HG02885 (cell line): ENCODE results near the gene TST.

Source experiments
- ATAC-seq: cut with Tn5 transposase; IDR thresholded peaks from one replicate; pipeline ENCODE4 v1.9.1; 2021; ENCODE audit warnings: mild to moderate bottlenecking; ENCODE audit not compliant: unreplicated experiment, poor library complexity

TST gene

DNA sequence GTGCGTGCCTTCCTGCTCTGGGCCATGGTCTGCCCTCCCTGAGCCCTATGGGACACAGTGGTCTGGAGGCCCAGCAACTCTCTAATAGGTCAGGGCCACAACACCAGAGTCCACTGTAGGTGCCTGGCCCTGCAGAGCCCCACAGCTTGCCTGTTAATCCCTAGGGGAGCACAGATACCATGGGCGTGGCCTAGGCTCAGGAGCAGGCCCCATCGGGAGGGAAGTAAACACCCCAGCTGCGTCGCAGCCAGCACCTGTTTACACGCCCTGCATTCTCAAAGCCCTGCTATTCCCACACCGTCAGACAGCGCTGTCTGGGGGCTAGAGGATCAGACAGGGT is 34.8 kb upstream of the TST start:
- ATAC-seq = no peak

DNA sequence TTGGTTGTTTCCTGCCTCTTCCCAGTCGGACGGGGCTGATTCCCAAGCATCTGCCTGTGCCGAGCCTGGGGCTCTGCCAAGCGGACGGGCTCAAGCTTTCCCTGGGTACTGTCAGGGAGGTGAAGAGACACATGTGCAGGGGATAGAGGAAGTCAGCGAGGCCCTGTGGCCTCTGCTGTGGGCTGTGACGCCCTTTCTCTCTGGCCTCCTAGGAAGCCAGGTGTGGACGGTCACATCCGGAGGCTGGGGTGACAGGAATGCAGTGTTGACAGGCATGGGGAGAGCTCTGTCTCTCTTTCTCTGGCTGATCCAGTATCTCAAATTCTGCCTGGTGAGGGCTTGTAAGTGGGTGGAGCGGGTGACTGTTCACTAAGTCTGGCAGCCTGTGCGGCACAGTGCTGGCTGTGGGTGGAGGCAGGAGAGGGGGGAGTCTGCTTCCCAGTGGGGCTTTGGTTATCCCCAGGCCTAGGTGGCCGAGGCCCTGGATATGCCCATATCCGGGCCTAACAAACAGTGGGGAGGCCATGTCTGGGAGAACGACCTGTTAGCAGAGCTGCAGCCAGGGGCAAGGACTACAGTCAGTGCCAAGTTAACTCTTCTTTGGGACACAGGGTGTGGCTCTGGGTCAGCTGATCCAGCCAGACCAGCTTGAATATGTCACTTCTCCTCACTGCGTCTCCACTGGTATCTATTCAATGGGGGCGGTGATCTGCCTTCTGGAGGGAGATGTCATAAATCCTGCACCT is 34.2 kb upstream of the TST start:
- ATAC-seq = no peak

DNA sequence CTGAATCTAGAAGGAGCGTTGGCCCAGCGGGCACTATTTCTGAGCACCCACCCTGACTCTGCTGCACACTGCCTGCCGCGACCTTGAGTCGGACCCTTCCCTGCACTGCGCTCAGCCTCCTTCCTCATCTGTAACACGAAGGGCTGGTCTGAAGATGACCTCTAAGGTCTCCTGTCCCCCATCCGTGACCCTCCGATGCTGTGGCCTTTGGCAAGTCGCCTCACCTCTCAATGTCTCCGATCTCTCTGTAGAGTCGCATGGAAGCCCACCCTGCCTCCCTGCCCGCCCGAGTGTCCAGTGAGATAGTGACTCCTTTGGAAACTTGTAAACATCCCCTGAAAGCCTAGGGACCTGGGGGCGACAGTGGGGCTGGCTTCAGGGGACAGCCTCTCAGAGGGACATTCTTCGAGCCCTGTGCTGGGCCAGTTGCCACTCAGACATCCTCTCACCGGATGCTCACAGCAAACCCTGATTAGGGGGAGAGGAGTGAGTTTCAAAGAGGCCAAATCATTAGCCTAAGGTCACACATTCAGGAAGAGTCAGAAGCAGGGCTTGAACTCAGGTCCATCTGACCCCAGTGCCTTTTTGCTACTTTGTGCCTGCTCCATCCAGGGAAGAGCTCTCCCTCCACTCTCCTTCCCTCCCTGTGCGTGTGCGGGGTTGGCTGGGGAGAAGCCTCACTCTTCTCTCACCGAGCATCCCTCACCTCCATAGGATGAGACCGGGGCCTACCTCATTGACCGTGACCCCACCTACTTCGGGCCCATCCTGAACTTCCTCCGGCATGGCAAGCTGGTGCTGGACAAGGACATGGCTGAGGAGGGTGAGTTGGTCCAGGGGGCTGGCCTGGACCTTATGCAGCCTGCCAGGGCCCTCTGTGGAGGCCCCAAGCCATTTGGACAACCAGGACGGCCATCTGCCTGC is 33.4 kb upstream of the TST start:
- ATAC-seq = no peak

DNA sequence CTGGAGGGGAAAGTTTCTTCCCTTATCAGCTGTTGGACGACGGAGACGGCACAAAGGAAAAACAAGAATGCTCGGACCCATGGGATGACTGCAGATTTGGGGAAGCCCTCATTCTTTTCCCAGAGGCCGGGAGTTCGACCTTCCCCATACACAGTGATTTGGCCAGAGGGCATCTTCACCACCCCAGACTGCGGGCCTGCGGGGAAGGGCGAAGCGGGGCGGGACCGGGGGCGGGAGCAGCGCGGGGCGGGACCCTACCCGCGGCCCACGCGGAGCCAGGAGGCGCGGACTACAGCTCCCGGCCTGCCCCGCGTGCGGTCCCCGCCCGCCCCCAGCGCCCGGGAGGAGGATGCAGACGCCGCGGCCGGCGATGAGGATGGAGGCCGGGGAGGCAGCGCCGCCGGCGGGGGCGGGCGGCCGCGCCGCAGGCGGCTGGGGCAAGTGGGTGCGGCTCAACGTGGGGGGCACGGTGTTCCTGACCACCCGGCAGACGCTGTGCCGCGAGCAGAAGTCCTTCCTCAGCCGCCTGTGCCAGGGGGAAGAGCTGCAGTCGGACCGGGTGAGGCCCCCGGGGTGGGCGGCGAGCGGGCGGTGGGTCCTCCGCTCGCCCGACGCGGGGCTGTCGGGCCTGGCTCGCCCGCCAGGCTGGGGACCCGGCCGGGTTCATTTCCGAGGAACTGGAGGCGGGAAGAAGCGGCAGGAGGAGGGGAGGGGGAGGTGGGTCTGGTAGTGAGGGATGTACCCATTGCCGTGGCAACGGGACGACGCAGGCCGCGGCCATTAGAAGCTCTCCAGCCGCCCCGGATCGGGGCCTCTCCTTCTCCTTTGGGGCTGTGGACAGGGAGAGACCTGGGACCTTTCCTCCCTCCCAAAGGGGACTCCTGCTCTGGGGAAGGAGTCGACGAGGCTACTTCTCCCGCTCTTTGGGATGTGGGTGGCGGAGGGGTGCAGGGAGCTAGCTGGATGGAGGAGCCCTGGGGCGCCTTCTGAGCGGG is 32.4 kb upstream of the TST start, which contains the start of gene KCTD17:
Gene KCTD17, plus strand, starts transcription at position 352 of the 995 bp plus-strand sequence. Its CDS starts 19 bp downstream, at position 371.
- peak; percentile 73 for ATAC-seq

DNA sequence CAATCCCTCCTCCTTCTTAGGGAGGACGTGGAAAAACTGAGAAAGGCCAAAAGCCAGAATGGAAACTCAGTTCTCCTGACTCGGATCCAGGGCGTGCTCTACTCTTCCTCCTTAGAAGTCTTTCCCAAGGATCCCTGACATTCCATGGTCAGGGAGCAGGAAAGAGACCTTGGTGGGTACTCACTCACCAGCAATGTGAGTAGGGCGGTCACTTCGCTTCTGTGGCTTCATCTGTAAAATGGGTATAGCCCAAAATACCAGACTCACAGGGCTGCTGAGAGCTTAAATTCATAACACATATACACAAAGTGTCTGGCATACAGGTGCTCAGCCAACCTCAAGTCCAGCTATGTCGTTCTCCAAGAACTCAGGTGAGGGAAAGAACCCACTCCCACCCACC is 31.7 kb upstream of the TST start:
- ATAC-seq = no peak

DNA sequence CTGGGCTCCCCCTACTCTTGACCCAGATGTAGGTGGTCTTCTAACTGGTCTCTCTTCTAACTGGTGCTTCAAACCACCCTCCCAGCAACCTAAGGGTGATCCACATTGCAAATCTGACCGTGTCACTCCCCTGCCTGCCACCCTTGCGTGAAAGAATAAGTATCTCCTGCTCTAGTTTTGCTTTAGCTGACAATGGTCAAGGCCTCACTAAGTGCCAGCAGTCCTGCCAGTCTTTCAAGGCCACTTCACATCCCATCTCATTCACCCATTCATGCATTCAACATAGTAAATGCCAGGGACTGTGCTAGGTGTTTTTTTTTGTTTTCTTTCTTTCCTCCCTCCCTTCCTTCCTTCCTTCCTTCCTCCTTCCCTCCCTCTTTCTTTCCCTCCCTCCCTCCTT is 30.0 kb upstream of the TST start:
- no peak for ATAC-seq

DNA sequence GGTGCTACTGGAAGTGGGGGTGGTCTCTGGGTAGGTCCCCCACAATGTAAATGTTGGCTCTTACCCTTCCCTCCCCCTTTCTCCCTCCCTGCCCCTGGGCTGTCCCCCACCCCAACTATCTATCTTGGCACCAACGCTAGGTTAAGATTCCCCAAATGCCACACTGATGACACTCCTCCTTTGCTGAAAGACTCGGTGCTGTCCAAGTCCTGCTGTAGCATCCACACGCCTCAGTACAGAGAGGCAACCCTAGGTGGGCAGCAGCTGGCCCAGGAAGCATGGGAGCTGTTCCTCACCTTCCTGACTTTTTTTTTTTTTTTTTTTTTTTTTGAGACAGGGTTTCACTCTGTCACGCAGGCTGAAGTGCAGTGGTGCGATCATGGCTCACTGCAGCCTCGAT is 28.9 kb upstream of the TST start:
- no peak for ATAC-seq

DNA sequence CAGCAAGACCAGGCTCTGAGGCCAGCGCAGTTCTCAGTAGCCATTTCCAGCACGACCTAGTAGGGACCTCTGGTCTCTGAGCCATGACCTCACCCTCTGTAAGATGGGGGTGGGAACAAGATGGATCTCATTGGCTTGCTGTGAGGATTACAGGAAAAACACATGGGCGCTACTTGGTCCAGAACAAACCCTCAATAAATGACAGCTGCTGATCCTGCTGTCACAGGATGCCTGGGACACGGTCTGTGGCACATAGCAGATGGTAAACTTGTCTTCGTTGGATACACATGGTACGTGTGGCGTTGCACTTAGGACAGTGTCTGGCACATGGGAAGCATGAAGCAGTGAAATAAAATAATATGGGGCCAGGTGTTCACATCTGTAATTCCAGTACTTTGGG is 27.8 kb upstream of the TST start:
- ATAC-seq = no peak

DNA sequence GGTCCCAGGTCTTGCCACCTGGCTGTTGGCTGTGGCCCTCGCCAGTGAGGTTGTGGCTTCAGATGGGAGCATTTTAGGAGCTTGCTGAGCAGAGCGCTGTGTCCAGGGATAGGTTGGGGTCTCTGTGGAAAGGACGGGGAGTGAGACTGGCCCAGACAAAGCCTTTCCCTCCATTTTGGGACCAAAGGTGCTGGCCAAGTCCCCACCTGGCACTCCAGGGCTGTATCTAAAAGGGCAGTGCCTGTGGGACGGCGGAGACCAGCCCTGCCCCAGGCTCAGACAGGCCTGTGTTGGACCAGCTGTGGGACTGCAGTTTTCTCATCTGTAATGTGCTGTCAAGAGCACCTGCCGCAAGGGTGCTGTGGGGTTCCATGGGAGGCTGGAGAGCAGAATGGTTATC is 27.3 kb upstream of the TST start:
- ATAC-seq = no peak

DNA sequence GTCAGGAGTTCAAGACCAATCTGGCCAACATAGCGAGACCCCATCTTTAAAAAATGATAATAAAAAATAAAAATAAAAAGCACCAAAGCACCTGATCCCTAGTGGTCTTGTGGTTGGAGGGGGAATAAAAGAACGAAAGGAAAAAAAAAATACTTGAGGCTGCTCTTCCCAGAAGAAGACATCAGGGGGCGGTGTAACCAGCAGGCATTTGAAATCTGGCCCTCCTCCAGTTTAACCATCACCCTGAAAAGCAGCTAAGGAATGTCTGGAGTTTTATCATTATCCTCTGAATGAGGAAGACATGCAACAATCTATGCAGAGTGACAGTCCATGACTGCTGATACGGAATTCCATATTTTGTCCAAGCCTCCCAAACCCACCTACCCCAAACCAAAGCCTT is 26.7 kb upstream of the TST start:
- no peak for ATAC-seq

DNA sequence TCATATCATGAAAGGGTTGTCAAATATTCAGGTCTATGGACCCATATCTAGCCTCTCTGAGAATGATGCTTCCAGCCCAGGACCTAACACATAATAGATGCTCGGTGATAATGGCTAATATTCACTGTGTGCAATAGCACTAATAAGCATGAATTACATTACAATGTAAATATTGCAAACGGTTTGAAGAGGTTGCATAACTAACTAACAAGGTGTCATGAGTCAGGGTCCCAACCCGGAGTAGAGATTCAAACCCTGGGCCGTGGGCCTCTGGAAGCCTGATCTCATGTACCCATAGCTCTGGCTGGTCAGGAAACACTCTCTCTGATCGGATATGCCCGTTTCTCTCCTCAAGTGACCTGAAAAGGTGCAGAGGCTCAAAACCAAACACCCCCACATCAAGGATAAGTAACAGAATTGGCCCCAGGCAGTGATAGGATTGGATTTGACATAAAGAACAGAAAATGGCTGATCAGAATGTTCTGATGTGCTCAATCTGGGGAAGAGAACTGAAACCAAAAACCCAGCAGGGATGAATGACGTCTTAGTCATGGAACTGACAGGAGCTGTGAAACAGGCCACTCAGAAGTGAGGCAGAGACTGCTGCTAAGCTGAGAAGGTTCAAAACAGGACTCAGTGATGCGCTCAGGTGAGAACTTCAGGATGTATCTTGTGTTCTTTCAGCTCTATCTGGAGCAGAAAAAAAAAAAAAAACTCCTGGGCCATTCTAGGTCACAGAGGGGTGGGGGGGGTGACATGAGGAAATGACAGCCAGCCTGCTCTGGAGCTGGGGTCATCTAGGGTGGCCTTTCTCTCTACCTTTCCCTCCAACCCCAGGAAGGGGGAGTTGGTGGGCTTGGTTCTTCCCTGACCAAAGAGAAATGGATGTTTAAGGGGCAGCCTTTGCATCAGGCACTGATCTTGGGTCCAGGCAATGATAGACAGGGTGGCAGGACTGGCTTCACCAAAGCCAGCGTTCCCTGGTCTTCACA is 25.7 kb upstream of the TST start:
- no peak for ATAC-seq

DNA sequence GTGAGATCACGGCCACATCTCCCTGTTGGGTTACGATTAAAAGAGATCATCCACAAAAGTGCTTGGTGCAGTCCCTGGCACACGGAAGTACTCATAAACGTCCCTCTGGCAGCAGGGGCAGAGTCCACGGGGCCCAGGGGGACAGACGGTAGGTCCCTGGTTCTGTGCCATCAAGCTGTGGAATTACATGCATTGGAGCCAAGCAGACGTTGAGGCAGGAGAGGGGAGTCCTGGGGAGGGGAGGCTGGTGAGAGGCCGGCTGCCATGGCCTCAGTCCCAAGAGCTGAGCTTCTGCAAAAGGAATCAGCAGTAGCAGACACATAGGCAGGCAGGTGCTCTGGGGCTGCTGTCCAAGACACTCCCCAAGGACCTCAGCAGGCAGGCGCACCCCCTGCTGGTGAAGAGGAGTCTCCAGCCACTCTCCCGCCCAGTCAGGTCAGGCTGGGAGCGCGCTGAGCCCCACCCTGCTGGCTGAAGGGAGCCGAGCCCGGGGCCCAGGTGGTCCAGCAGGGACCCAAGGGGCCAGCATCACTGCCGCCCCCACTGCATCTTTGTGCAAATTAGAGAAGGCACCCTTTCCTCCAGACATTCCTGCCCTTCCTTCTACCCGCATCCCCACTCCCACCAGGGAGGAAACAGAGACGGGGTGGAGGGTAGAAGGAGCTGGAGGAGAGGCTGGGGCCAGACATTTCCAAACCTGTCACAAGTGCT is 24.7 kb upstream of the TST start:
- peak; percentile 51 for ATAC-seq

DNA sequence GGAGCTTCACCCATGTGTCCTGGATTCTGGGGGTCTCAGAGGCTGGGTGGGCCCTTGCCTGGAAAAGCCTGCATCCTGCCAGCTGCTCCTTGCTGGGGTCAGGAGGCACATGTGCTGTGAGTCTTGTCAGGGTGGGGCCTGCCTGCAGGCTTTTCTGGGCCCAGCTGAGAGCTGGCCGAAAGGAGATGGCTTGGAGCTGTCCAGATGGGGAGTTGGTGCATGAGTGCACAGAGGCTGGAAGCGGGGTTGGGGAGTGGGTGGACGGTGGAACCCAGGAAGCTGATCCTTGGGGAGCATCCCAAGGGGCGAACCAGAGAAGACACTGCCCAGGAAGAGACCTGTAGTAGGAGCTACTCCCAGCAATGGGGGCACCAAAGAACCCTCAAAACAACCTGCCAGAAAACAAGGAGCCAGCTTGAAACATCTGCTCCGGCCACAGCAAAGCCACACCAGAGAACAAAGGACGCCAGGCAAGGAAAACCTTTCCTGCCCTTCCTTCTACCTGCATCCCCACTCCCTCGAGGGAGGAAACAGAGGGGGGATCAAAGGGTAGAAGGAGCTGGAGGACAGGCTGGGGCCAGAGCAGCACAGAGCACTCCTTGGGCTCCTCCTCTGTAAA is 24.1 kb upstream of the TST start:
- ATAC-seq = no peak

DNA sequence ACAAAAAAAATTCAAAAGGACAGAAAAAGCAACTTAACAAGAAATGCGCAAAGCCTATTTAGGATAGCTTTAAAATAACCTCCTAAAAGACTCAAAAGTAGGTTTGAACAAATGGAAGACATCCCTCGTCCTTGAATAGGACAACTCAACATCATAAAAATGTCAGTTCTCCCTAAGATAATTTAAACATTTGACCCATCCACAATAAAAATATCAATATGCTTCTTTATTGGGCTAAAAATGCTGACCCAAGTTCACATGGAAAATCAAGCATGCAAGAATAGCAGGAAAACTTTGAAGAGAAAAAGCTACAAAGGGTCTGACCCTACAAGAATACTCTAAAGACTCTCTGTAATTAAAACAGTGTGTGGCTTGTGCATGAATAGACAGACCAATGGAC is 20.2 kb upstream of the TST start:
- ATAC-seq = no peak

DNA sequence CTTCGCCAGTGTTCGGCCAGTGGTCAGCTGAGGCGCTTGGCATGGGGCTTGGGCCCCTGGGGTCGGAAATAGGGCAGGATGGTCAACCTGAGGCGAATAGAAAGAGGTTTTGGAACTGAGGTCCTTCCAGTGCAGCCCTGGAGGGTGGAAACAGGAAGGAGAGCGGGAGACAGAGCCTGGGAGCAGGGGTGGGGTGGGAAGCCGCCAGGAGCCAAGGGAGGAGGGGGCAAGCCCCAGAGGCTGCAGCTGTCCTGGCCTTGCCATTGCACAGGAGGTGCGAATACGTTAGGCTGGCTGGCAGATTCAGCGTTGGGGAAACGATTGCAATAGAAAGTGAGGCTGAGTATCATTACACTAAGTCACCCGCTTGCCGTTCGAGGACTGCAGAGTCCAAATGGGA is 18.4 kb upstream of the TST start:
- no peak for ATAC-seq

DNA sequence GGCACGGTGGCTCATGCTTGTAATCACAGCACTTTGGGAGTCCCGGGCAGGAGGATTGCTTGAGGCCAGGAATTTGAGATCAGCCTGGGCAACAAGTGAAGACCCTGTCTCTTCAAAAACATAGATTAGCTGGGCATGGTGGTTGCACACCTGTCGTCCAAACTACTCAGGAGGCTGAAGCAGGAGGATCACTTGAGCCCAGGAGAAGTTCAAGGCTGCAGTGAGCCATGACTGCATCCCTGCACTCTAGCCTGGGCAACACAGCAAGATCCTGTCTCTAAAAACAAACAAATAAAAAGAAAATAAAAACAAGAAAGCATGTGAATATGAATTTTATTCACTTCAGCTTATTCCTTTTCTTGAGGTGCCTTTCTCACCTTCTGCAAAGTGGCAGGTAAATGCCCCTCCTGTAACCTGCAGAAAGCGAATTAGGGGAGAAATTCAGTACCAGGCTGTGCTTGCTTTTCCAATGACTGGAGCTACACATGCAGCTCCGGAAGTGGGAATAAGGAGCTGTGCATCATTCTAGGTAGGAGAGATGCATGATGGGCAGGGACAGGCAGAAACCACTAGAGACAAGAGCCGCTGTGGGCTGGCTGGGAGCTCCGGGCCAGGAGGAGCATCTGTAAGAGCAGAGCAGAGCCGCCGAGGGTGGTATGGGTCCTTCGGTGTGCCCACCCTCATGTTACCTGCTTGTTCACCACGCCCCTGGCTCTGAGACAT is 17.6 kb upstream of the TST start:
- ATAC-seq = no peak

DNA sequence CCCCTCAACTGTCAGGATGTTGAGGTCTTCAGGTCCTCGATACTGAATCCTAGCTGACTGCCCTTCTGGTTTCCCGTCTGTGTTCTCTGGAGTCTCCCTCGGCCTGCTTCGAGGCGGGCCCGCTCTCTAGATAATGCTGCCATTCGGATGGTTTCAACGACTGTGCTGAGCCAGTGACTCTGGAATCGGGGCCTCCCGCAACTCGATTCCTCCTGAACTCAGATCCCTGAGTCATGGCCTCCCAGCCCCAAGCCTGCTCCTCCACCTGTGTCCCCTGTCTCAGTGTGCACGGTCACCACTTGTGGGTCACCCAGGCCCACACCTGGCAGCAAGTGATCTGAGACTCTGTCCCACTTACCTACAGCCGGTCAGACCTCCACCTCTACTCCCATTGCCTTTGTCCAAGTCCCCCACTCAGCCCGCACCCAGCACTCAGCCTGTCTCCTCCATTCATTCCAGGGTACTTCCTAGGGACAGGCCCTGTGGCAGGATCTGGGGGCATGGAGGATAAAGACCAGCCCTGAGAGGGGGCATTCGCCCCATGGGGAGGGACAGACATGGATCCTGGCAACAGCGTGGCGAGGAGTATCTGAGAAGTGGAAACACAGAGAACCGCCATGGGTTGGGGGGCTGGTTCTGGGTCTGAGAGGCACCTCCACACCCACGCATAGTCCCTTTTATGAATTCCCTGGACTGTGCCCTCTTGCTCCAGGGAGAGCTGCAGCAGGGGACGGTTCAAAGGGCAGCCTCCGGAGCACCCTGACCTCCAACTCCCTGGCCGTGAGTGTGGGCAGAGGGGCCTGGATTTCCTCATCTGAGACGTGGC is 14.6 kb upstream of the TST start:
- ATAC-seq = no peak
